H1 (cell line): ENCODE measurements around the gene ACTRT3. TPM values are rescaled to one million over a fixed set of nuclear protein-coding genes. Genes with fewer than 3 reads are reported as not detected.

Experiments used
- CREB1 ChIP-seq: IDR thresholded peaks from 2 replicates; pipeline ENCODE4 v1.6.1; 2012; ENCODE audit warnings: inconsistent platforms
- EP300 ChIP-seq, 2 experiments: IDR thresholded peaks; 1 replicate in 1 of 2; 2 replicates in 1 of 2; pipeline ENCODE4 v1.6.1; 2011 to 2012; ENCODE audit warnings: low read depth in 2 of 2, low read length in 2 of 2, mild to moderate bottlenecking in 2 of 2, borderline replicate concordance in 1 of 2, inconsistent platforms in 1 of 2, moderate library complexity in 1 of 2
- POU5F1 ChIP-seq: IDR thresholded peaks from 2 replicates; pipeline ENCODE4 v1.6.1; 2011; ENCODE audit warnings: low read depth, mild to moderate bottlenecking, low read length, moderate library complexity
- SP2 ChIP-seq: IDR thresholded peaks from 2 replicates; pipeline ENCODE4 v1.6.1; 2012; ENCODE audit warnings: mild to moderate bottlenecking, low read length, inconsistent platforms
- SRF ChIP-seq: IDR thresholded peaks from 2 replicates; pipeline ENCODE4 v1.6.1; 2011; ENCODE audit warnings: mild to moderate bottlenecking, low read depth, low read length, moderate library complexity
- SUZ12 ChIP-seq: fragments of 200-600 bp; sonication (generic); IDR thresholded peaks from 2 replicates; pipeline ENCODE4 v1.6.1; 2012; ENCODE audit warnings: mild to moderate bottlenecking, inconsistent platforms, low read length, moderate library complexity, mixed read lengths
- TAF1 ChIP-seq: IDR thresholded peaks from 2 replicates; pipeline ENCODE4 v1.6.1; 2011; ENCODE audit warnings: mild to moderate bottlenecking, low read depth, low read length
- TBP ChIP-seq: IDR thresholded peaks from 2 replicates; pipeline ENCODE4 v1.6.1; 2011; ENCODE audit warnings: low read depth, low read length, improper control_type of control experiment
- polyA plus RNA-seq, 7 experiments: library from polyadenylated mRNA; depleted of rRNA in 3 of 7; stranded (reverse) in 5 of 7; unstranded in 2 of 7; fragments of >200 nt in 5 of 7; fragments of 200-250 nt in 2 of 7; gene quantifications; 1 replicate in 5 of 7; 2 replicates in 1 of 7; 4 replicates in 1 of 7; pipeline versions ENCODE4 v1.2.1 to v1.2.3, GENCODE V29; 2011 to 2013; ENCODE audit warnings: missing spikeins in 2 of 7, mixed read lengths in 2 of 7
- total RNA-seq: library from RNA; stranded (reverse); fragmentation: NEBNext Ultra II Directional; extraction: Animal tissue kit (Norgen Biotek cat#: 25700); gene quantifications from 2 replicates; pipeline ENCODE4 v1.2.1, GENCODE V29; 2021
- TF ChIP-seq, protein P1 (sequence below): IDR thresholded peaks from 2 replicates; pipeline ENCODE4 v1.6.1; 2011; ENCODE audit warnings: low read depth, mild to moderate bottlenecking, low read length; ENCODE audit not compliant: insufficient read depth
- TF ChIP-seq, protein P2 (sequence below): fragments of 300-600 bp; sonication (generic); IDR thresholded peaks from 2 replicates; pipeline ENCODE4 v1.7.1; 2012; ENCODE audit warnings: low read length, moderate library complexity, mild to moderate bottlenecking, inconsistent platforms; ENCODE audit not compliant: insufficient replicate concordance

Gene ACTRT3
- total and polyA plus RNA-seq, 2 of the 8 experiments (the other 6 are each of a cell fraction or from before 2014, with no cell fraction given), result 3.4 to 5.9 TPM

DNA sequence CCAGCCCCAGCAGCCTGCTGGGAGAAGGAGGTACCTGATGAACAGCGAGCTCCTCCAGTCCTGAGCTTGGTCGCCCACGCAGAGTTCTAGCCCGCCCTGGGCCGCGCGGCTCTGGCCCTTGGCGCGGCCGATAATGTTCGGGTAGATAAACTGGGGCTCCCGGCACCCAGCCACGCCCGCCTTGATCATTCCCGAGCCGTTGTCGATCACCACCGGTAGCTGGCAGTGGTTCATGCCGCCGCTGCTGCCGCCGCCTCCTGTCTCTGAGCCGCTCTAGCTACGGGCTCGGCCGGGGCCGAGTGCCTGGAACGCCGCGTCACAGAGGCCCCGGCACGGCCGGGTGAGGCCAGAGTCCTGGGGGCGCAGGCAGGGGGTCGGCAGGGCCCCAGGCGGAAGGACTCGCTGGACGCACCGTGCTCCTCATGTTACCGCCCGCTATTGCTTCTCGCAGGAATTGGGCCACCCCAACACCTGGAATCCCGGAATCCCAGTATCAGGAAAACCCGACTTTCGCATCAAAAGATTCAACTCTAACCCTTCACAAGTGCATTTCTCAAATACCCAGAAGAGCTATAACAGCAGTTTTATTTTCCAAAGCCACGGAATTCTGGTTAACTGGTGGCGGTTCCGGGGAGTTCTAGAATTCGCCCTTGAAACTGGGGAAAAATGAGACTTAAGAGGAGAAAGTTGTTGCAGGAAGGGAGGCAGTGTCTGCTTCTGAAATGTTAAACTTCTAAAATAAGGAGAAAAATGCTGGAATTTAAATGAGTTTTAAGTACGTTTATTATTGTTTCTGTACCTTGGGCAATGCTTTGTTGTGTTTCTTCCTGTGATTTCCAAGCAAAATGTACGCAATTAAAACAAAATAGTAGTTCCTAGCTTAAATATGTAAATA lies at the start of gene ACTRT3 (continued):
- TF ChIP-seq SUZ12 (no peak), SP2 (no peak), EP300 (IDR thresholded peaks at IDR 0.05; ENCODE audit: borderline replicate concordance in 1 of 2, low read depth in 2 of 2, low read length in 2 of 2) (no peak), CREB1 (peak; percentile 63), TAF1 (peak; percentile 69), TBP (peak; percentile 79), SRF (no peak), POU5F1 (no peak)
- TF ChIP-seq, protein P1, sequence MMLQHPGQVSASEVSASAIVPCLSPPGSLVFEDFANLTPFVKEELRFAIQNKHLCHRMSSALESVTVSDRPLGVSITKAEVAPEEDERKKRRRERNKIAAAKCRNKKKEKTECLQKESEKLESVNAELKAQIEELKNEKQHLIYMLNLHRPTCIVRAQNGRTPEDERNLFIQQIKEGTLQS, result no peak
- TF ChIP-seq, protein P2, sequence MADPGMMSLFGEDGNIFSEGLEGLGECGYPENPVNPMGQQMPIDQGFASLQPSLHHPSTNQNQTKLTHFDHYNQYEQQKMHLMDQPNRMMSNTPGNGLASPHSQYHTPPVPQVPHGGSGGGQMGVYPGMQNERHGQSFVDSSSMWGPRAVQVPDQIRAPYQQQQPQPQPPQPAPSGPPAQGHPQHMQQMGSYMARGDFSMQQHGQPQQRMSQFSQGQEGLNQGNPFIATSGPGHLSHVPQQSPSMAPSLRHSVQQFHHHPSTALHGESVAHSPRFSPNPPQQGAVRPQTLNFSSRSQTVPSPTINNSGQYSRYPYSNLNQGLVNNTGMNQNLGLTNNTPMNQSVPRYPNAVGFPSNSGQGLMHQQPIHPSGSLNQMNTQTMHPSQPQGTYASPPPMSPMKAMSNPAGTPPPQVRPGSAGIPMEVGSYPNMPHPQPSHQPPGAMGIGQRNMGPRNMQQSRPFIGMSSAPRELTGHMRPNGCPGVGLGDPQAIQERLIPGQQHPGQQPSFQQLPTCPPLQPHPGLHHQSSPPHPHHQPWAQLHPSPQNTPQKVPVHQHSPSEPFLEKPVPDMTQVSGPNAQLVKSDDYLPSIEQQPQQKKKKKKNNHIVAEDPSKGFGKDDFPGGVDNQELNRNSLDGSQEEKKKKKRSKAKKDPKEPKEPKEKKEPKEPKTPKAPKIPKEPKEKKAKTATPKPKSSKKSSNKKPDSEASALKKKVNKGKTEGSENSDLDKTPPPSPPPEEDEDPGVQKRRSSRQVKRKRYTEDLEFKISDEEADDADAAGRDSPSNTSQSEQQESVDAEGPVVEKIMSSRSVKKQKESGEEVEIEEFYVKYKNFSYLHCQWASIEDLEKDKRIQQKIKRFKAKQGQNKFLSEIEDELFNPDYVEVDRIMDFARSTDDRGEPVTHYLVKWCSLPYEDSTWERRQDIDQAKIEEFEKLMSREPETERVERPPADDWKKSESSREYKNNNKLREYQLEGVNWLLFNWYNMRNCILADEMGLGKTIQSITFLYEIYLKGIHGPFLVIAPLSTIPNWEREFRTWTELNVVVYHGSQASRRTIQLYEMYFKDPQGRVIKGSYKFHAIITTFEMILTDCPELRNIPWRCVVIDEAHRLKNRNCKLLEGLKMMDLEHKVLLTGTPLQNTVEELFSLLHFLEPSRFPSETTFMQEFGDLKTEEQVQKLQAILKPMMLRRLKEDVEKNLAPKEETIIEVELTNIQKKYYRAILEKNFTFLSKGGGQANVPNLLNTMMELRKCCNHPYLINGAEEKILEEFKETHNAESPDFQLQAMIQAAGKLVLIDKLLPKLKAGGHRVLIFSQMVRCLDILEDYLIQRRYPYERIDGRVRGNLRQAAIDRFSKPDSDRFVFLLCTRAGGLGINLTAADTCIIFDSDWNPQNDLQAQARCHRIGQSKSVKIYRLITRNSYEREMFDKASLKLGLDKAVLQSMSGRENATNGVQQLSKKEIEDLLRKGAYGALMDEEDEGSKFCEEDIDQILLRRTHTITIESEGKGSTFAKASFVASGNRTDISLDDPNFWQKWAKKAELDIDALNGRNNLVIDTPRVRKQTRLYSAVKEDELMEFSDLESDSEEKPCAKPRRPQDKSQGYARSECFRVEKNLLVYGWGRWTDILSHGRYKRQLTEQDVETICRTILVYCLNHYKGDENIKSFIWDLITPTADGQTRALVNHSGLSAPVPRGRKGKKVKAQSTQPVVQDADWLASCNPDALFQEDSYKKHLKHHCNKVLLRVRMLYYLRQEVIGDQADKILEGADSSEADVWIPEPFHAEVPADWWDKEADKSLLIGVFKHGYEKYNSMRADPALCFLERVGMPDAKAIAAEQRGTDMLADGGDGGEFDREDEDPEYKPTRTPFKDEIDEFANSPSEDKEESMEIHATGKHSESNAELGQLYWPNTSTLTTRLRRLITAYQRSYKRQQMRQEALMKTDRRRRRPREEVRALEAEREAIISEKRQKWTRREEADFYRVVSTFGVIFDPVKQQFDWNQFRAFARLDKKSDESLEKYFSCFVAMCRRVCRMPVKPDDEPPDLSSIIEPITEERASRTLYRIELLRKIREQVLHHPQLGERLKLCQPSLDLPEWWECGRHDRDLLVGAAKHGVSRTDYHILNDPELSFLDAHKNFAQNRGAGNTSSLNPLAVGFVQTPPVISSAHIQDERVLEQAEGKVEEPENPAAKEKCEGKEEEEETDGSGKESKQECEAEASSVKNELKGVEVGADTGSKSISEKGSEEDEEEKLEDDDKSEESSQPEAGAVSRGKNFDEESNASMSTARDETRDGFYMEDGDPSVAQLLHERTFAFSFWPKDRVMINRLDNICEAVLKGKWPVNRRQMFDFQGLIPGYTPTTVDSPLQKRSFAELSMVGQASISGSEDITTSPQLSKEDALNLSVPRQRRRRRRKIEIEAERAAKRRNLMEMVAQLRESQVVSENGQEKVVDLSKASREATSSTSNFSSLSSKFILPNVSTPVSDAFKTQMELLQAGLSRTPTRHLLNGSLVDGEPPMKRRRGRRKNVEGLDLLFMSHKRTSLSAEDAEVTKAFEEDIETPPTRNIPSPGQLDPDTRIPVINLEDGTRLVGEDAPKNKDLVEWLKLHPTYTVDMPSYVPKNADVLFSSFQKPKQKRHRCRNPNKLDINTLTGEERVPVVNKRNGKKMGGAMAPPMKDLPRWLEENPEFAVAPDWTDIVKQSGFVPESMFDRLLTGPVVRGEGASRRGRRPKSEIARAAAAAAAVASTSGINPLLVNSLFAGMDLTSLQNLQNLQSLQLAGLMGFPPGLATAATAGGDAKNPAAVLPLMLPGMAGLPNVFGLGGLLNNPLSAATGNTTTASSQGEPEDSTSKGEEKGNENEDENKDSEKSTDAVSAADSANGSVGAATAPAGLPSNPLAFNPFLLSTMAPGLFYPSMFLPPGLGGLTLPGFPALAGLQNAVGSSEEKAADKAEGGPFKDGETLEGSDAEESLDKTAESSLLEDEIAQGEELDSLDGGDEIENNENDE, result peak; percentile 60
